GM21737 (cell line): ENCODE measurements around the gene TTLL6.
"Not testable (repeated sequence)": the region's sequence is repeated elsewhere in the genome, so short reads cannot be mapped to it uniquely, and the experiment has no call there.

ENCODE experiments used
- ATAC-seq: cut with Tn5 transposase; IDR thresholded peaks from one replicate; pipeline ENCODE4 v1.9.1; 2021; ENCODE audit warnings: mild to moderate bottlenecking, moderate library complexity; ENCODE audit not compliant: unreplicated experiment

Gene TTLL6

GRCh38 chr17:48816774-48817590, at the start of gene TTLL6:
TSS of gene TTLL6 (minus strand) at chr17:48817229. CDS start at chr17:48817072, 157 bp downstream.
- ATAC-seq = peak; percentile 77

DNA sequence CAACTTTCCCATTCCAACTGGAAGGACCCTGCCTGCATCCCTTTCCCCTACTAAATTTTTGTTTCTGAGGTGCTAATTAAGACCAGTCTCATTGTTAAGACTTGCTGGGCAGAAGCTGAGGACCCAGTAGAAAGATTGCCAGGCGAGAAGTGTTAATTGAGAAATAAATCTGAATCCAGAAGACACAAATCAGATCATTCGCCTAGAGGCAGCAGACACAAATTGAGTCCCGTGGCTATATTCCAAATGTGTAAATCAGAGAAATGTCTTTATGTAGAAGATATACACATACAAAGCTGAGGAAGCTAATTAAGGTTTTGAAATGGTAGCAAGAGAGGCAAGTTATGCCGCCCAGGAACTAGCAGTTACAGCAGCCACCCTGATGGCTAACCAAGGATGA, 43.4 kb upstream of the TTLL6 start:
- no peak for ATAC-seq

DNA sequence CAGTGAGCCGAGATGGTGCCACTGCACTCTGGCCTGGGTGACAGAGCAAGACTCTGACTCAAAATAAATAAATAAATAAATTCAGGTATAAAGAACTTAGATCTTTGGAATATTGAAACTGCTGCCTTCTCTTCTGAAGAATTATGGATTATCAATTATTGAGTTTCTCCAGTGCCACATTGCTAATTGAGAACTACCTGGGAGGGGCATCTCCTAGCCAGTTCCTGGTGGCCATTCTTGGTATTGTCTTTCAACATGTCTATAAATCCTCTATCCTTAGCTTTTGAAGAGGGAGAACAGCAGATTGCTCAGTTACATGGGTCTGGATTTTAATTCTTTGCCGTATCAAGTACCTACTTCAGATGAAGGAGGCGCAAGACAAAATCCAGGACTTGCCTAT, 43.0 kb upstream of the TTLL6 start:
- ATAC-seq = no peak

GRCh38 chr17:48856122-48856821, 39.2 kb upstream of the TTLL6 start:
- ATAC-seq = no peak

DNA sequence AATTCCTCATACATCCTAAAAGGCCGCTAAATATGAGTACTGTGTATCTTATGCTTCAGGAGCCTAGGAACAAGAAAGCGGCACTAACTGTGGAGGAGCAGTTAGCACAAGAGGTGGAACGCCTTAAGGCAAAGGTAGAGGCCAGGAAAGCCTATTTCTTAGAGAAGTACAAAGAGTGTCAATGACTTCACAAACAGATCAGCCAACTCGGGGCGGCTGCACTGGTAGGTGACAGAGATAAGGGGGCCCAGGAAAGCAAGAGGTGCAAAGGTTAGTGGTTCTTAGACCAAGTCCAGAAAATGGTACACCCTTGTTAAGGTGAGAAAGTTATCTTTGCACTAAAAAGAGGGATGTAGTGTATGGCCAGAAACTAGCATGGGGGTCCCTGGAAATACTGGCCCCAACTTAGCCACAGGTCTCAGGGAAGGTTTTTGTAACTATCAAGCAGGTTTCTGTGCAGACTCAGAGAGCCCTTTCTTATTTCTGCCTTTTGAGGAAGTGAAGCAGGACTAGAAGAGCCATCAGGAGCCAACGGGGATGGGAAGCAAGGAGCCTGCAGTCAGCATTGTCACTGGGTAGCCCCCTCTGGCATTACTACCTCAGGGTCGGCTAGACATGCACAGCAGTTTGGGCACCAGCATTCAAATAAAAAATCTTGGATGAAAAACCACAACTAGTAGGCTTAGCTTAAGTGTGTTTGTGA, 37.9 kb upstream of the TTLL6 start:
- ATAC-seq = no peak

- no peak for ATAC-seq
Observed at GRCh38 chr17:48850792-48851323, 33.8 kb upstream of the TTLL6 start.

DNA sequence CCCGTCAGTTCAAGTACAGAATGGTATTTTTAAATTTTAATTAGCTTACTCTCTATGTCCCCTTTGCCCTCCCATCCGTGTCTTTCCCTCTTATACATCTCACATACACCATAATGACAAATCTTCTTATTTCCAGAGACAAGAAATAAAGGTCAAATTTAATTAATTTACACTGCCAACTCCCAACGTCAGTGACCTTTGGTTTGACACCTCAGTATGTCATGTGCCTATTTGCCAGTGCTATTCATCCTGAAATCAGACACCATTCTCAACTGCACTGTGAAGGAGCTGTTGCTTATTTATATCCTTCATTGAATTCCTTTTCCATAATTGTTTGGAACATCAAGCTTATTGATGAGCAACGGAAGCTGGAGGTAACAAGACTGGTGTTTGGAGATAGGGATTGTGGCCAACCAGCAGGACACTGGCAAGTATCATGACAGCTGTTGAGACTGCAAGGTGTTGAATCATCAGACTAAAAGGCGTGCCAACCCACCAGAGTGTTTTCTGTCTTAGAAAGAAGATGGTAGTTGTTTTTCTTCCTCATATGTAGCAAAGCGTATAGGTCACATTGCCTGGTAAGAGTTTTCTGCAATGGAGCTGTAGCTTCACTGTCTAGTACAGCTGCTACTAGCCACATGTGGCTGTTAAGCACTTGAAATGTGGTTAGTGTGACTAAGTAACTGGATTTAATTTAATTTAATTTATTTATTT, 26.3 kb upstream of the TTLL6 start:
- ATAC-seq = no peak

GRCh38 chr17:48842746-48843145, 25.7 kb upstream of the TTLL6 start:
- no peak for ATAC-seq

GRCh38 chr17:48841395-48841831, 24.4 kb upstream of the TTLL6 start:
- peak; percentile 76 for ATAC-seq

GRCh38 chr17:48840441-48840840, 23.4 kb upstream of the TTLL6 start:
- ATAC-seq = no peak

DNA sequence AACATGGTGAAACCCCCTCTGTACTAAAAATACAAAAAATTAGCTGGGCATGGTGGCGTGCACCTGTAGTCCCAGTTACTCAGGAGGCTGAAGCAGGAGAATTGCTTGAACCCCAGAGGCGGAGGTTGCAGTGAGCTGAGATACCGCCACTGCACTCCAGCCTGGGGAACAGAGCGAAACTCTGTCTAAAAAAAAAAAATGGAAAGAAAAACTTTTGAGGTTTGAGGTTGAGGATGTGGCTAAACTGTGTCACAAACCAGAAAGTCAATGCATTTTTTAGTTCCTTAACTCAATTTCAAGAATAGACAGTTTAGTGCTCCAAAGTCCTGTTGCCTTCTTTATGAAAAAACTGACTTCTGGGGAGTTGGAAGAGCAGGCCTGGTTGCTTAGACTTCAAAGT, 20.4 kb upstream of the TTLL6 start:
- ATAC-seq = not testable (repeated sequence)

GRCh38 chr17:48835971-48836370, 18.9 kb upstream of the TTLL6 start:
- ATAC-seq = no peak

GRCh38 chr17:48834973-48835372, 17.9 kb upstream of the TTLL6 start:
- ATAC-seq = no peak

DNA sequence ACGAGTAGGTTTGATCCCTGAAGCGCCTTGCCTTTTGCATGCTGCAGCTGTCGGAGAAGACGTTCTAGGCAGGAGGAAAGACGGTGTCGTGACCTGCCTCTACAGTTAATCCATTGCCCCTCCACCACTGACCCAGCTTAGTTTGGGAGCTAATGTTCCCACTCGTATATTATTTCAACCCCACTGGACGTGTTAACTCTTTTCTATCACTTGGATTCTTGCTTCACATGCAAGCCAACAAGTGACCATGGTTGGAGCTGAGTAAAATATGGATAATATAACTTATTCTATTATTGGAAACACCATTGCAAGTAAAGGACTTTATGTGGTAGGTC, 14.5 kb upstream of the TTLL6 start:
- no peak for ATAC-seq

DNA sequence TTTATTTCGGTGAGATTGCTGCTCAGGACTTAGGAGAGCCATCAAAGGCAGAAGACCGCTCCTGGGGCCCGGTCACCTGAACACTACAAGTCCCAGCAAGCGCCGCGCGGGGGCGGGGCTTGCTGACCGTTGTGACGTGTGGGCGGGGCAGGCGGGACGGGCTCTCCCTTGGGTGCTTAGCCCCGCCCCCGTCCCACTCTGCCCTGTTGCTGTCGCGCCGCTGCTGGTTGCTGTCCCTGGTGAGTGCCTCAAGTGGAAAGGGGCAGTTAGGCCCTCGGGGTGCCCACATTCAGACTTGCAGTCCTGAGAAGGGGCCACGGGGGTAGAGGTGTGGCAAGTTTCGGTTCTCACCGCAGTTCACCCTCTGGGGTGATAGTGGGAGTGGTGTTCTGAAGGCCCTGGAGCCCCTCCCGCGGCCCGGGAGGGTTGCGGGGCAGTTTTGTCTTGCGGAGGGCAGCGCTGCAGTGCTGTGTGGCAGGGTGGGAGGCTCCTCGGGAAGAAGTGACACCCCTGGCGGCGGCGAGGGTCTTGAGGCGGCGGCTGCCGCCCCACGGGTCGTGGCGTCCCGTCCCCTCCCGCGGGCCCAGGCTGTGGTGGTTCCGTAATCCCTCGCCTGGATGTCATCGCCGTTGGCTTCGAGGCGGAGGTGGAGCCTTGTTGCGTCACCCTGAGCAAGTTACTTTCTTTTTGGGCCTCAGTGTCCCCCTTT, 14.0 kb upstream of the TTLL6 start, which contains the start of gene CALCOCO2:
CALCOCO2 (plus strand) TSS at position 196 of the 709 bp plus-strand sequence. CDS start 10,673 bp downstream, outside the sequence.
- ATAC-seq = peak; percentile 83

DNA sequence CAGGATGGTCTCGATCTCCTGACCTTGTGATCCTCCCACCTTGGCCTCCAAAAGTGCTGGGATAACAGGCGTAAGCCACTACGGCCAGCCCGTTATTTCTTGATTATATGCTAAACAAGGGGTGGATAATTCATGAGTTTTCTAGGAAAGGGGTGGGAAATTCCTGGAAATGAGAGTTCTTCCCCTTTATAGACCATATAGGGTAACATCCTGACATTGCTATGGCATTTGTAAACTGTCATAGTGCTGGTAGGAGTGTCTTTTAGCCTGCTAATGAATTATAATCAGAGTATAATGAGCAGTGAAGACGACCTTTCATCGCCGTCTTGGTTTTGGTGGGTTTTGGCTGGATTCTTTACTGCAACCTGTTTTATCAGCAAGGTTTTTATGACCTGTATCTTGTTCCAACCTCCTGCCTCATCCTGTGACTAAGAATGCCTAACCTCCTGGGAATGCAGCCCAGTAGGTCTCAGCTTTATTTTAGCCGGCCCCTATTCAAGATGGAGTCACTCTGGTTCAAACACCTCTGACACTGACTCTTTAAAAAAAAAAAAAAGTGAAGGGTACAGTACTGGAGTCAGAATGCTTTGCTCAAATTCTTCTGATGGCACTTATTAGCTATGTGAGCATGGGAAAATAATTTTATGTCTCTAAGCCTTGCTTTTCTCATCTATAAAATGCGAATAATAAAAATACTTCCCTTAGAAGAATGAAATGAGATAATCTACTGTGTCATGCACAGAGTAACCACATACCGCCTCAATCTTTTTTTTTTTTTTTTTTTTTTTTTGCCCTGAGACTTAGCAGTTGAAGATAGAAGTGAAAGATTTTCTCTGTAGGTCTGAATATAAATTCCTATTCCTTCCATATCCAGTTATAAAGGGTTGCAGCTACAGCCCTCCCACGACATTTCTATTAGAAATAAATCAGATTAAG, 8.7 kb upstream of the TTLL6 start:
- ATAC-seq = no peak

- ATAC-seq = not testable (repeated sequence)
Observed at GRCh38 chr17:48820936-48821335, 3.9 kb upstream of the TTLL6 start.

DNA sequence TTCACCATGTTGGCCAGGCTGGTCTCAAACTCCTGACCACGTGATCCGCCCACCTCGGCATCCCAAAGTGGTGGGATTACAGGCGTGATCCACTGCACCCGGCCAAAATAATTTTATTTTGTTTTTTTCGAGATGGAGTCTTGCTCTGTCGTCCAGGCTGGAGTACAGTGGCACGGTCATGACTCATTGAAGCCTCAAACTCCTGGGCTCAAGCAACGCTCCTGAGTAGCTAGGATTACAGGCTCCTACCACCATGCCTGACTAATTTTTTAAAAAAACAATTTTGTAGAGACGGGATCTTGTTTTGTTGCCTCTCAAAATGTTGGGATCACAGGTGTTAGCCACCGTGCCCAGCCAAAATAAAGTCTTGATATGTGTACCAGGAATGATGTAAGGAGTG, 2.4 kb upstream of the TTLL6 start:
- no peak for ATAC-seq

DNA sequence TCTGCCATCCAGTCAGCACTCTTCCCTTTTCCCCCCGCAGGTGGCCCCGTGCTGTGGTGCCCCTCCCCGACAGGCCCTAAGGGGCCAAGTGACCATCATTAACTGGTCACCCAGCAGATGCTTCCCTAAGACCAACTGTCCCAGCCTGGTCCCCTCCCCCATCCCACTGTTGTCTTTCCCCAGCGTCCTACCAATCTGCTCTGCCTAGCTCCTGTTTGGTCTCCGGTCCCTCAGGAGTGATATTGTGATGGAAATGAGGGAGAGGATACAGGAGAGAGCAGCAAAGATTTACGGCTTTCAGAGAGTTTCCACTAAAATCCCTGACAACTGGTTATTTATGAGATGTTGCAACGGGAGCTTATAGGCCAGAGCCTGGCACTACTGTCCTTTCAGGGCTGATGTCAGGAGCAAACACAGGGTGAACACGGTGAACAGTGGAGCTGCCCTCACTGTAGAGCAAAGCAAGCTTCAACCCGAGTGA, 1.4 kb upstream of the TTLL6 start:
- no peak for ATAC-seq
